Thyroid gland (tissue), 4 donors: Measurements from ENCODE around the gene RASGRP3. TPM values are rescaled to one million over a fixed set of nuclear protein-coding genes. Genes with fewer than 3 reads are reported as not detected.

Experiments
- DNase-seq, 2 donors: peaks; one replicate each; pipeline ENCODE4 v3.0.0-alpha.2; 2019
- H3K27ac ChIP-seq, 3 donors: fragments of 200-600 bp; sonication (generic); 1 replicate in 2 of 3; 2 replicates in 1 of 3; pipeline ENCODE4 v1.5.1; 2016 to 2019; ENCODE audit warnings: mild to moderate bottlenecking in 1 of 3, moderate library complexity in 1 of 3
- H3K27me3 ChIP-seq: fragments of 200-600 bp; sonication (generic); one replicate; pipeline ENCODE4 v1.5.1; 2019
- H3K36me3 ChIP-seq, 2 donors: fragments of 200-600 bp; sonication (generic); one replicate each; pipeline ENCODE4 v1.5.1; 2016 to 2019
- H3K4me1 ChIP-seq, 2 donors: fragments of 200-600 bp; sonication (generic); one replicate each; pipeline ENCODE4 v1.5.1; 2017 to 2019
- H3K4me3 ChIP-seq, 3 donors: fragments of 200-600 bp; sonication (generic); replicated peaks in 1 of 3; 1 replicate in 2 of 3; 2 replicates in 1 of 3; pipeline ENCODE4 v1.5.1; 2016; ENCODE audit warnings: mild to moderate bottlenecking in 1 of 3
- H3K9me3 ChIP-seq: fragments of 200-600 bp; sonication (generic); one replicate; pipeline ENCODE4 v1.5.1; 2017
- POLR2A ChIP-seq, 2 donors: fragments of 450-650 bp; IDR thresholded peaks; one replicate each; pipeline ENCODE4 v1.6.1; 2017; ENCODE audit warnings: antibody characterized with exemption in 2 of 2, mild to moderate bottlenecking in 2 of 2, moderate library complexity in 1 of 2
- WGBS, 2 donors: methylation state at CpG; one replicate each; pipeline ENCODE4 v1.1.5; 2017; 5-methylcytosine and 5-hydroxymethylcytosine counted together
- intact Hi-C: fragments of 100-400 bp; cut with DNase I; formaldehyde crosslinking; loops from one replicate; pipeline ENCODE4 v1.15.1; 2023
- total RNA-seq, 4 donors: library from RNA; depleted of rRNA; stranded (reverse); fragments of >200 nt; gene quantifications; one replicate each; pipeline ENCODE4 v1.2.3, GENCODE V29; 2016
- TF ChIP-seq, protein P1 (sequence below), 6 experiments: fragments of 200-600 bp in 3 of 6; fragments of 450-650 bp in 3 of 6; sonication (generic) in 3 of 6; IDR thresholded peaks; one replicate each; pipeline ENCODE4 v1.5.1; 2016 to 2019; ENCODE audit warnings: antibody characterized with exemption in 6 of 6, mild to moderate bottlenecking in 2 of 6, inconsistent platforms in 1 of 6, moderate library complexity in 1 of 6

RASGRP3 gene
- total RNA-seq, 4 donors from 2014 or later: 30.9 to 46.9 (median 34.8) TPM

- no peaks in the 10 kb centered on the region for H3K36me3 ChIP-seq
- H3K4me3 ChIP-seq: no peak overlapping the region
- H3K27me3 ChIP-seq: no peaks in the 10 kb centered on the region
- TF ChIP-seq, protein P1, sequence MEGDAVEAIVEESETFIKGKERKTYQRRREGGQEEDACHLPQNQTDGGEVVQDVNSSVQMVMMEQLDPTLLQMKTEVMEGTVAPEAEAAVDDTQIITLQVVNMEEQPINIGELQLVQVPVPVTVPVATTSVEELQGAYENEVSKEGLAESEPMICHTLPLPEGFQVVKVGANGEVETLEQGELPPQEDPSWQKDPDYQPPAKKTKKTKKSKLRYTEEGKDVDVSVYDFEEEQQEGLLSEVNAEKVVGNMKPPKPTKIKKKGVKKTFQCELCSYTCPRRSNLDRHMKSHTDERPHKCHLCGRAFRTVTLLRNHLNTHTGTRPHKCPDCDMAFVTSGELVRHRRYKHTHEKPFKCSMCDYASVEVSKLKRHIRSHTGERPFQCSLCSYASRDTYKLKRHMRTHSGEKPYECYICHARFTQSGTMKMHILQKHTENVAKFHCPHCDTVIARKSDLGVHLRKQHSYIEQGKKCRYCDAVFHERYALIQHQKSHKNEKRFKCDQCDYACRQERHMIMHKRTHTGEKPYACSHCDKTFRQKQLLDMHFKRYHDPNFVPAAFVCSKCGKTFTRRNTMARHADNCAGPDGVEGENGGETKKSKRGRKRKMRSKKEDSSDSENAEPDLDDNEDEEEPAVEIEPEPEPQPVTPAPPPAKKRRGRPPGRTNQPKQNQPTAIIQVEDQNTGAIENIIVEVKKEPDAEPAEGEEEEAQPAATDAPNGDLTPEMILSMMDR (IDR thresholded peaks at IDR 0.05): no peak
- no peak for TF ChIP-seq POLR2A (IDR thresholded peaks at IDR 0.05)
- H3K9me3 ChIP-seq: no peaks in the 10 kb centered on the region
- H3K4me1 ChIP-seq: peaks cover 5 to 8% of the 10 kb centered on the region in 2 donors
- intact Hi-C loops: no loop called here
- WGBS, 2 donors: 69 to 76% methylated on average over 2 of the region's 2 CpGs
- no peak for DNase-seq
- no peak overlapping the region for H3K27ac ChIP-seq
Observed at GRCh38 chr2:33432871-33433270, 43.6 kb upstream of the RASGRP3 start.

DNA sequence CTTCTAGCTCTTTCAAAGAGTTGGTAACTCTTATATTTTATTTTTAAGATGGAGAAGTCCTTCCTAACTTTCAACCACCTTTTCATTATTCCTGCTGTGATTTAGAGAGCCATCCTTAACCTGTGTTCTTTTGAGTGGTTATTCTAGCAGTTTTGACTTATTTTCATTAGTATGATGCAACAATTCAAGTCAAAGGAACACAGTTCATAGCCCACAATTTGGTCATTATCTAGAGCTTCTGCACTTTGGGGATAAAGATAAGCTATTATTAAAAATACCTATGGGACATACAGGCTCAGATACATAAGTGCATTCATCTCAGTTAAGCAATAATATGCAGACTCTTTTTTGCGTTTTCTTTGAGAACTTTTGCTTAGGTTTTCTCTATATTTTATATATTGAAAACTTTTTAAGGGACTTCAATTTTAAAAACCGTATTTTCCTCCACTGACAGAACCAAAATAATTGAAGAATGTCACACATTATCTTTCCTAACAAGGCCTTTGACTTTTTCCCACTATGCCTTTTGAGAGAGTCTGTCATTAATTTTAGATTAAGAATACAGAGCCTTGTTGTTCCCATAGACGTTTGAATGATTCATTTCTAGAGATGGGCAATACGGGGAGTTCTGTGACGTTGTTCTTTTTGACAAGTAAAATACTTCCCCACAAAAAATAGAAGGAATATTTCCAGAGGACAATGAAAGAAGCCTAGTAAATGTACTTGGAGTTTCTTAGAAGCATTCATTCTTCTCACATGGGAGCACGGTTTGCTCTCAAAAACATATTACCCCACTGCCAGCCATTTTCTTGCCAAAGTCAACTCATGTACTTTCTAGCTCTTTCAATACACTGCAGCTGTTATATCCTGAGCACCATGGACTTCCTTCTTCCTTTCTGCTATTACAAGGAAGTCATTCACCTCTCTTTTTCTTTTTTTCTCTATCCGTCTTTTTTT is 42.9 kb upstream of the RASGRP3 start:
- H3K4me3 ChIP-seq: no peak overlapping the region
- intact Hi-C loops: no loop called here
- no peak for TF ChIP-seq POLR2A (IDR thresholded peaks at IDR 0.05)
- TF ChIP-seq, protein P1 (IDR thresholded peaks at IDR 0.05): no peak
- H3K36me3 ChIP-seq: no peaks in the 10 kb centered on the region
- H3K27me3 ChIP-seq: no peaks in the 10 kb centered on the region
- H3K27ac ChIP-seq: peak overlapping the region in 1 of 3 donors; percentile 23
- H3K4me1 ChIP-seq: peaks cover 5 to 8% of the 10 kb centered on the region in 2 donors
- H3K9me3 ChIP-seq: no peaks in the 10 kb centered on the region
- WGBS, 2 donors: 78 to 84% methylated on average over 7 of the region's 7 CpGs
- DNase-seq: no peak

DNA sequence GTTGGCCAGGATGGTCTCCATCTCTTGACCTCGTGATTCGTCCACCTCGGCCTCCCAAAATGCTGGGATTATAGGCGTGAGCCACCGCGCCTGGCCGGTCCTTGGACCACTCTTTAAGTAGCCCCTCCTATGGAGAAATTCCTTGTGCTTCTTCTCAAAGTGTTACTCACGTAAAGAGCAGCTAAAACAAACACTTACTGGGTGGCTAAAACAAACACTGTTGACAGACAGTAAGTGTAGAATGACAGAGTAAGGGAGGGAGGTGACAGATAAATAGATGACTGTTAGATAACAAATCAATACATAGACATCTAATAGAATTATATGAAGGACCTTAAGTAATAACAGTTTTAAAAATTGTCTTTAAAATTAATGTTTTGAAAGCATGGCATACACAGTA is 40.9 kb upstream of the RASGRP3 start:
- Histone ChIP-seq H3K9me3 (no peaks in the 10 kb centered on the region), H3K36me3 (no peaks in the 10 kb centered on the region), H3K4me1 (peaks cover 5 to 8% of the 10 kb centered on the region in 2 donors), H3K27me3 (no peaks in the 10 kb centered on the region), H3K4me3 (no peak overlapping the region), H3K27ac (peak overlapping the region in 1 of 3 donors; percentile 20)
- intact Hi-C loops: no loop called here
- WGBS, 2 donors: 32 to 54% methylated on average over 8 of the region's 8 CpGs
- no peak for TF ChIP-seq POLR2A (IDR thresholded peaks at IDR 0.05)
- TF ChIP-seq, protein P1 (IDR thresholded peaks at IDR 0.05): no peak
- no peak for DNase-seq

GRCh38 chr2:33436083-33436482 is 40.4 kb upstream of the RASGRP3 start:
- TF ChIP-seq POLR2A (IDR thresholded peaks at IDR 0.05): no peak
- TF ChIP-seq, protein P1 (IDR thresholded peaks at IDR 0.05): no peak
- no peaks in the 10 kb centered on the region for H3K9me3 ChIP-seq
- DNase-seq: no peak
- intact Hi-C loops: no loop called here
- WGBS, 2 donors: 57 to 72% methylated on average over 1 of the region's 1 CpG
- no peaks in the 10 kb centered on the region for H3K36me3 ChIP-seq
- no peaks in the 10 kb centered on the region for H3K27me3 ChIP-seq
- peak overlapping the region in 2 of 3 donors; percentile 20 to 26 for H3K27ac ChIP-seq
- H3K4me3 ChIP-seq: no peak overlapping the region
- H3K4me1 ChIP-seq: peaks cover 5 to 8% of the 10 kb centered on the region in 2 donors

GRCh38 chr2:33437297-33437696 is 39.2 kb upstream of the RASGRP3 start:
- H3K4me3 ChIP-seq: peak overlapping the region in 1 of 3 donors; percentile 5
- WGBS, 2 donors: 73 to 76% methylated on average over 4 of the region's 4 CpGs
- no peak for DNase-seq
- no peaks in the 10 kb centered on the region for H3K9me3 ChIP-seq
- intact Hi-C loops: no loop called here
- TF ChIP-seq, protein P1 (IDR thresholded peaks at IDR 0.05): no peak
- no peaks in the 10 kb centered on the region for H3K27me3 ChIP-seq
- peaks cover 5 to 8% of the 10 kb centered on the region in 2 donors for H3K4me1 ChIP-seq
- H3K36me3 ChIP-seq: no peaks in the 10 kb centered on the region
- peak overlapping the region; percentile 8 to 38 (median 20) for H3K27ac ChIP-seq
